ENCODE measurements around the gene PTPN18. TPM values are rescaled to one million over a fixed set of nuclear protein-coding genes. Genes with fewer than 3 reads are reported as not detected.

Gene PTPN18
- total and polyA plus RNA-seq, 2 donors (not counting 3 experiments of a cell fraction or from before 2014, with no cell fraction given): 39.4 to 39.6 TPM

- FAIRE-seq (no peak), DNase-seq (ENCODE audit: low read depth, low spot score) (no peak)
- no peak for TF ChIP-seq MAX (IDR thresholded peaks at IDR 0.05; ENCODE audit: insufficient read depth, insufficient read length)
- TF ChIP-seq JUN (IDR thresholded peaks at IDR 0.05; ENCODE audit: borderline replicate concordance, insufficient read depth, insufficient read length, low read depth): no peak
- TF ChIP-seq POLR2A (IDR thresholded peaks at IDR 0.05; ENCODE audit: low read depth, low read length): no peak
- TF ChIP-seq CTCF (IDR thresholded peaks at IDR 0.05; ENCODE audit: extremely low read depth in 1 of 2, insufficient read depth in 1 of 2, low read depth in 1 of 2, low read length in 2 of 2): no peak
- TF ChIP-seq MYC (IDR thresholded peaks at IDR 0.05; ENCODE audit: low read depth, low read length): no peak
- TF ChIP-seq POLR2AphosphoS5 (IDR thresholded peaks at IDR 0.05; ENCODE audit: insufficient read depth, low read depth, low read length): no peak
- TF ChIP-seq EZH2 (IDR thresholded peaks at IDR 0.05; ENCODE audit: borderline replicate concordance, low read depth, low read length, severe bottlenecking): no peak
- no peak for TF ChIP-seq FOS (IDR thresholded peaks at IDR 0.05; ENCODE audit: borderline replicate concordance, insufficient read depth, low read length)
- no peak for TF ChIP-seq GATA2 (IDR thresholded peaks at IDR 0.05; ENCODE audit: insufficient read depth, insufficient read length, low read depth, low read length)
- Histone ChIP-seq H3K4me2 (ENCODE audit: insufficient read depth, low read length) (no peak overlapping the region), H3K36me3 (ENCODE audit: control insufficient read depth in 2 of 2, extremely low read depth in 1 of 2, insufficient read depth in 2 of 2, low read length in 2 of 2) (peaks cover 0 to 7% of the 10 kb centered on the region in 2 experiments), H3K9ac (replicated peaks; ENCODE audit: extremely low read depth, insufficient read depth, low read length) (no peak overlapping the region), H3K27ac (ENCODE audit: insufficient read depth, low read depth, low read length) (no peak overlapping the region), H3K9me3 (replicated peaks; ENCODE audit: control insufficient read depth, insufficient read depth, low read length) (no peaks in the 10 kb centered on the region), H3K79me2 (ENCODE audit: control insufficient read depth, insufficient read depth, low read length) (no peaks in the 10 kb centered on the region), H2AFZ (ENCODE audit: low read depth, low read length) (no peak overlapping the region), H3K27me3 (ENCODE audit: control insufficient read depth in 2 of 2, insufficient read depth in 2 of 2, low read length in 2 of 2) (no peaks in the 10 kb centered on the region), H3K4me3 (replicated peaks in 1 of 3; ENCODE audit: insufficient read depth in 1 of 3, low read depth in 1 of 3, low read length in 3 of 3) (no peak overlapping the region), H4K20me1 (replicated peaks; ENCODE audit: control insufficient read depth, extremely low read depth, insufficient read depth, low read length) (no peaks in the 10 kb centered on the region), H3K4me1 (ENCODE audit: control insufficient read depth, extremely low read depth, insufficient read depth, low read length) (peaks cover 4% of the 10 kb centered on the region), H3K9me1 (replicated peaks; ENCODE audit: control insufficient read depth, extremely low read depth, insufficient read depth, low read length) (no peaks in the 10 kb centered on the region)
- ChIA-PET CTCF (interaction anchor here (0.9 kb wide), 1 partner anchor 9 kb away, joined by 6 read pairs; the partner anchor contains the start of gene IMP4), POLR2A (no interaction called here)
- intact Hi-C loops (cut with micrococcal nuclease): loop anchor here (10.0 kb wide), 1 partner anchor 373 kb away; the partner anchor contains the start of gene GPR148
- dilution Hi-C loops (cut with MboI; ENCODE audit: extremely low pct_ligation_motif_present, low sequenced_read_pairs): no loop called here
- BruUV-seq (replicated peaks): no TSS peak
These were observed 3.6 kb upstream of the PTPN18 start for GRCh38 chr2:130352237-130352636.
